ENCODE results near the gene MAPK13.

GRCh38 chr6:36110863-36111262 is 19.4 kb upstream of the MAPK13 start:
- no peak for TF ChIP-seq CTCF (IDR thresholded peaks at IDR 0.05)
- no peak for TF ChIP-seq POLR2A (IDR thresholded peaks at IDR 0.05)

Data from testis (tissue), 2 donors.